ENCODE results near the gene METTL6.

The METTL6 gene

GRCh38 chr3:15451216-15452113 is 24.1 kb upstream of the METTL6 start:
- no peak overlapping the region for H3K27ac ChIP-seq (ENCODE audit: poor library complexity, severe bottlenecking)
- TF ChIP-seq CTCF (IDR thresholded peaks at IDR 0.05; ENCODE audit: poor library complexity, severe bottlenecking), result no peak
- no peak for DNase-seq (ENCODE audit: low spot score)
- H3K27me3 ChIP-seq (ENCODE audit: insufficient read depth, poor library complexity, severe bottlenecking), result no peaks in the 10 kb centered on the region
- H3K36me3 ChIP-seq (ENCODE audit: low read depth), result no peaks in the 10 kb centered on the region
- ATAC-seq (ENCODE audit: low read depth), result no peak
- H3K9me3 ChIP-seq (ENCODE audit: severe bottlenecking), result no peaks in the 10 kb centered on the region
- no peaks in the 10 kb centered on the region for H3K4me1 ChIP-seq (ENCODE audit: insufficient read depth, poor library complexity, severe bottlenecking)
- no peak overlapping the region for H3K4me3 ChIP-seq (ENCODE audit: severe bottlenecking)

- Histone ChIP-seq H3K36me3 (ENCODE audit: low read depth) (no peaks in the 10 kb centered on the region), H3K4me1 (ENCODE audit: insufficient read depth, poor library complexity, severe bottlenecking) (no peaks in the 10 kb centered on the region), H3K27ac (ENCODE audit: poor library complexity, severe bottlenecking) (no peak overlapping the region), H3K27me3 (ENCODE audit: insufficient read depth, poor library complexity, severe bottlenecking) (no peaks in the 10 kb centered on the region), H3K9me3 (ENCODE audit: severe bottlenecking) (no peaks in the 10 kb centered on the region), H3K4me3 (ENCODE audit: severe bottlenecking) (no peak overlapping the region)
- ATAC-seq (ENCODE audit: low read depth) (no peak), DNase-seq (ENCODE audit: low spot score) (no peak)
- TF ChIP-seq CTCF (IDR thresholded peaks at IDR 0.05; ENCODE audit: poor library complexity, severe bottlenecking), result no peak
These were observed 23.3 kb upstream of the METTL6 start for GRCh38 chr3:15450438-15451215.

- no peaks in the 10 kb centered on the region for H3K9me3 ChIP-seq (ENCODE audit: severe bottlenecking)
- no peaks in the 10 kb centered on the region for H3K27me3 ChIP-seq (ENCODE audit: insufficient read depth, poor library complexity, severe bottlenecking)
- ATAC-seq (ENCODE audit: low read depth) (no peak), DNase-seq (ENCODE audit: low spot score) (no peak)
- no peak overlapping the region for H3K27ac ChIP-seq (ENCODE audit: poor library complexity, severe bottlenecking)
- no peak for TF ChIP-seq CTCF (IDR thresholded peaks at IDR 0.05; ENCODE audit: poor library complexity, severe bottlenecking)
- no peak overlapping the region for H3K4me3 ChIP-seq (ENCODE audit: severe bottlenecking)
- H3K4me1 ChIP-seq (ENCODE audit: insufficient read depth, poor library complexity, severe bottlenecking), result no peaks in the 10 kb centered on the region
- no peaks in the 10 kb centered on the region for H3K36me3 ChIP-seq (ENCODE audit: low read depth)
These were observed 22.3 kb upstream of the METTL6 start for GRCh38 chr3:15449489-15450224.

- no peak for TF ChIP-seq CTCF (IDR thresholded peaks at IDR 0.05; ENCODE audit: poor library complexity, severe bottlenecking)
- H3K27me3 ChIP-seq (ENCODE audit: insufficient read depth, poor library complexity, severe bottlenecking), result no peaks in the 10 kb centered on the region
- ATAC-seq (ENCODE audit: low read depth) (no peak), DNase-seq (ENCODE audit: low spot score) (no peak)
- peaks cover 38% of the 10 kb centered on the region for H3K36me3 ChIP-seq (ENCODE audit: low read depth)
- no peaks in the 10 kb centered on the region for H3K9me3 ChIP-seq (ENCODE audit: severe bottlenecking)
- peaks cover 21% of the 10 kb centered on the region for H3K4me1 ChIP-seq (ENCODE audit: insufficient read depth, poor library complexity, severe bottlenecking)
- H3K4me3 ChIP-seq (ENCODE audit: severe bottlenecking), result no peak overlapping the region
- H3K27ac ChIP-seq (ENCODE audit: poor library complexity, severe bottlenecking), result no peak overlapping the region
These were observed 16.6 kb upstream of the METTL6 start for GRCh38 chr3:15443826-15444524.
